H1 (cell line): ENCODE measurements around the gene ASXL1. TPM values are rescaled to one million over a fixed set of nuclear protein-coding genes. Genes with fewer than 3 reads are reported as not detected.

Source experiments
- CTCF ChIA-PET: fragments of 300-600 bp; sonication (Branson Sonifier 250); formaldehyde crosslinking; loops from one replicate; lab custom pipeline; 2021; ENCODE audit not compliant: partially characterized antibody; lab: Charles Lee
- POLR2A ChIA-PET: fragments of 300-600 bp; sonication (Branson Sonifier 250); formaldehyde crosslinking; loops from one replicate; lab custom pipeline; 2021; ENCODE audit warnings: inconsistent platforms; ENCODE audit not compliant: partially characterized antibody; lab: Charles Lee
- DNase-seq, 2 experiments: peaks; one replicate each; pipeline versions ENCODE4 v3.0.0 to v3.0.0-alpha.2; 2010 to 2022; ENCODE audit warnings: low spot score in 2 of 2, low read depth in 1 of 2, mixed read lengths in 1 of 2
- FAIRE-seq: peaks from 2 replicates; lab custom pipeline; 2011; peaks lifted over from hg19 to GRCh38; lab: Jason Lieb, UNC
- H2AFZ ChIP-seq: 2 replicates; pipeline ENCODE4 v1.8.1; 2012; ENCODE audit warnings: low read length, inconsistent platforms
- H2AK5ac ChIP-seq: 2 replicates; pipeline ENCODE4 v1.6.1; 2013; ENCODE audit warnings: low read depth, low read length
- H2BK120ac ChIP-seq: replicated peaks from 2 replicates; pipeline ENCODE3; 2013; ENCODE audit warnings: low read depth, low read length, inconsistent platforms
- H2BK12ac ChIP-seq: 2 replicates; pipeline ENCODE4 v1.6.1; 2013; ENCODE audit warnings: low read depth, low read length
- H2BK15ac ChIP-seq: 2 replicates; pipeline ENCODE4 v1.6.1; 2013; ENCODE audit warnings: low read length
- H2BK20ac ChIP-seq: 2 replicates; pipeline ENCODE4 v1.6.1; 2013; ENCODE audit warnings: low read length
- H2BK5ac ChIP-seq: 2 replicates; pipeline ENCODE4 v1.6.1; 2013; ENCODE audit warnings: low read depth, low read length
- H3K14ac ChIP-seq: 2 replicates; pipeline ENCODE4 v1.6.1; 2013; ENCODE audit warnings: inconsistent platforms; ENCODE audit not compliant: insufficient read length
- H3K18ac ChIP-seq: 2 replicates; pipeline ENCODE4 v1.6.1; 2013; ENCODE audit warnings: low read length; ENCODE audit errors: extremely low read depth
- H3K23ac ChIP-seq: 2 replicates; pipeline ENCODE4 v1.6.1; 2013; ENCODE audit warnings: inconsistent platforms; ENCODE audit not compliant: insufficient read length
- H3K23me2 ChIP-seq: 2 replicates; pipeline ENCODE4 v1.6.1; 2013; ENCODE audit warnings: low read depth, low read length
- H3K27ac ChIP-seq: 2 replicates; pipeline ENCODE4 v1.6.1; 2011; ENCODE audit warnings: low read depth, low read length, inconsistent platforms
- H3K27me3 ChIP-seq, 4 experiments: replicated peaks in 1 of 4; 1 replicate in 1 of 4; 2 replicates in 3 of 4; pipeline versions ENCODE4 v1.6.1 to v1.8.1; 2011 to 2013; ENCODE audit warnings: low read length in 3 of 4, mild to moderate bottlenecking in 3 of 4, inconsistent platforms in 2 of 4, mixed read lengths in 2 of 4, moderate library complexity in 1 of 4; ENCODE audit not compliant: control insufficient read depth in 3 of 4, insufficient read depth in 3 of 4; ENCODE audit errors: extremely low read depth in 1 of 4
- H3K36me3 ChIP-seq, 4 experiments: 2 replicates each; pipeline versions ENCODE4 v1.6.1 to v1.8.1; 2011 to 2013; ENCODE audit warnings: mild to moderate bottlenecking in 4 of 4, low read length in 3 of 4, moderate library complexity in 2 of 4, control low read depth in 1 of 4, inconsistent platforms in 1 of 4; ENCODE audit not compliant: insufficient read depth in 4 of 4, control insufficient read depth in 2 of 4
- H3K4ac ChIP-seq: replicated peaks from 2 replicates; pipeline ENCODE3; 2013; ENCODE audit warnings: low read length, low read depth, mixed read lengths, inconsistent platforms; ENCODE audit not compliant: insufficient read length
- H3K4me1 ChIP-seq, 4 experiments: replicated peaks in 1 of 4; 1 replicate in 1 of 4; 2 replicates in 3 of 4; pipeline versions ENCODE4 v1.6.1 to v1.8.1; 2011 to 2013; ENCODE audit warnings: low read length in 3 of 4, inconsistent platforms in 2 of 4, mixed read lengths in 1 of 4; ENCODE audit not compliant: insufficient read depth in 4 of 4, control insufficient read depth in 3 of 4
- H3K4me2 ChIP-seq, 2 experiments: 2 replicates each; pipeline versions ENCODE4 v1.6.1 to v1.8.1; 2011 to 2013; ENCODE audit warnings: low read depth in 2 of 2, low read length in 2 of 2, control low read depth in 1 of 2, inconsistent platforms in 1 of 2, mild to moderate bottlenecking in 1 of 2; ENCODE audit not compliant: insufficient read depth in 1 of 2
- H3K4me3 ChIP-seq, 4 experiments: fragments of 200-600, 300-600 bp in 1 of 4; sonication (generic), shearing (Covaris generic), sonication (Bioruptor Twin) in 1 of 4; 2 replicates each; pipeline versions ENCODE4 v1.5.1 to v1.8.1; 2011 to 2016; ENCODE audit warnings: low read length in 4 of 4, low read depth in 3 of 4, control low read depth in 2 of 4, inconsistent platforms in 2 of 4, mild to moderate bottlenecking in 2 of 4, mixed read lengths in 1 of 4, moderate library complexity in 1 of 4; ENCODE audit not compliant: insufficient read depth in 2 of 4; ENCODE audit errors: extremely low read depth in 1 of 4
- H3K56ac ChIP-seq: replicated peaks from 2 replicates; pipeline ENCODE3; 2013; ENCODE audit warnings: low read depth, mild to moderate bottlenecking, mixed read lengths, low read length, inconsistent platforms; ENCODE audit not compliant: insufficient read length
- H3K79me1 ChIP-seq: 2 replicates; pipeline ENCODE4 v1.6.1; 2013; ENCODE audit warnings: low read depth, low read length, control low read depth
- H3K79me2 ChIP-seq, 2 experiments: 2 replicates each; pipeline versions ENCODE4 v1.6.1 to v1.8.1; 2012 to 2013; ENCODE audit warnings: low read length in 2 of 2, mild to moderate bottlenecking in 2 of 2, inconsistent platforms in 1 of 2; ENCODE audit not compliant: insufficient read depth in 2 of 2, control insufficient read depth in 1 of 2
- H3K9ac ChIP-seq, 4 experiments: replicated peaks in 1 of 4; 1 replicate in 1 of 4; 2 replicates in 3 of 4; pipeline versions ENCODE4 v1.6.1 to v1.8.1; 2011 to 2013; ENCODE audit warnings: low read depth in 3 of 4, low read length in 3 of 4, control low read depth in 2 of 4, mild to moderate bottlenecking in 2 of 4, moderate library complexity in 2 of 4, inconsistent platforms in 1 of 4; ENCODE audit errors: extremely low read depth in 1 of 4
- H3K9me3 ChIP-seq, 2 experiments: 2 replicates each; pipeline versions ENCODE4 v1.6.1 to v1.8.1; 2012 to 2013; ENCODE audit warnings: mild to moderate bottlenecking in 2 of 2, moderate library complexity in 2 of 2, control low read depth in 1 of 2, inconsistent platforms in 1 of 2, low read depth in 1 of 2, low read length in 1 of 2, mixed read lengths in 1 of 2; ENCODE audit not compliant: insufficient read depth in 2 of 2
- H4K20me1 ChIP-seq, 2 experiments: replicated peaks in 1 of 2; 2 replicates each; pipeline versions ENCODE3 to v1.8.1; 2011 to 2013; ENCODE audit warnings: inconsistent platforms in 2 of 2, low read length in 2 of 2, mild to moderate bottlenecking in 1 of 2; ENCODE audit not compliant: insufficient read depth in 2 of 2, control insufficient read depth in 1 of 2
- H4K5ac ChIP-seq: 2 replicates; pipeline ENCODE4 v1.6.1; 2013; ENCODE audit warnings: low read length, low read depth, mixed read lengths, inconsistent platforms; ENCODE audit not compliant: insufficient read length
- H4K8ac ChIP-seq: 2 replicates; pipeline ENCODE4 v1.8.0; 2013; ENCODE audit warnings: mild to moderate bottlenecking, moderate library complexity, low read length, inconsistent platforms; ENCODE audit not compliant: insufficient read depth; ENCODE audit errors: extremely low read depth
- H4K91ac ChIP-seq: replicated peaks from 2 replicates; pipeline ENCODE3; 2013; ENCODE audit warnings: low read length, mixed read lengths, inconsistent platforms; ENCODE audit not compliant: insufficient read length
- BCL11A ChIP-seq, 2 experiments: IDR thresholded peaks; one replicate each; pipeline ENCODE4 v1.6.1; 2011; ENCODE audit warnings: low read depth in 2 of 2, low read length in 2 of 2, mild to moderate bottlenecking in 2 of 2
- CEBPB ChIP-seq: IDR thresholded peaks from 2 replicates; pipeline ENCODE4 v1.6.1; 2012; ENCODE audit warnings: low read depth, low read length
- EZH2 ChIP-seq: fragments of 200-600 bp; sonication (generic); IDR thresholded peaks from 2 replicates; pipeline ENCODE4 v1.7.1; 2012; ENCODE audit warnings: low read depth, mild to moderate bottlenecking, moderate library complexity, low read length, inconsistent platforms; ENCODE audit not compliant: severe bottlenecking
- TAF1 ChIP-seq: IDR thresholded peaks from 2 replicates; pipeline ENCODE4 v1.6.1; 2011; ENCODE audit warnings: mild to moderate bottlenecking, low read depth, low read length
- TEAD4 ChIP-seq: IDR thresholded peaks from 2 replicates; pipeline ENCODE4 v1.6.1; 2012; ENCODE audit warnings: low read depth, low read length, inconsistent platforms, mixed read lengths
- WGBS, 2 experiments: shearing (Covaris generic) in 1 of 2; methylation state at CpG; one replicate each; pipeline versions ENCODE4 v1.1.6 to v1.1.7; 2013 to 2015; ENCODE audit warnings: low lambda C conversion rate in 2 of 2, mixed read lengths in 2 of 2, inconsistent platforms in 1 of 2, low coverage in 1 of 2, missing lambda C conversion rate in 1 of 2; ENCODE audit not compliant: insufficient replicate concordance in 2 of 2, insufficient coverage in 1 of 2, insufficient read length in 1 of 2; ENCODE audit errors: extremely low coverage in 1 of 2, missing lambda C conversion rate in 1 of 2; 5-methylcytosine and 5-hydroxymethylcytosine counted together
- polyA plus RNA-seq, 7 experiments: library from polyadenylated mRNA; depleted of rRNA in 3 of 7; stranded (reverse) in 5 of 7; unstranded in 2 of 7; fragments of >200 nt in 5 of 7; fragments of 200-250 nt in 2 of 7; gene quantifications; 1 replicate in 5 of 7; 2 replicates in 1 of 7; 4 replicates in 1 of 7; pipeline versions ENCODE4 v1.2.1 to v1.2.3, GENCODE V29; 2011 to 2013; ENCODE audit warnings: missing spikeins in 2 of 7, mixed read lengths in 2 of 7
- total RNA-seq: library from RNA; stranded (reverse); fragmentation: NEBNext Ultra II Directional; extraction: Animal tissue kit (Norgen Biotek cat#: 25700); gene quantifications from 2 replicates; pipeline ENCODE4 v1.2.1, GENCODE V29; 2021
- TF ChIP-seq, protein P1 (sequence below): IDR thresholded peaks from 2 replicates; pipeline ENCODE4 v1.6.1; 2011; ENCODE audit warnings: low read depth, mild to moderate bottlenecking, low read length; ENCODE audit not compliant: insufficient read depth

The ASXL1 gene
- total and polyA plus RNA-seq, 2 of the 8 experiments (the other 6 are each of a cell fraction or from before 2014, with no cell fraction given): 10.6 to 26.5 TPM

DNA sequence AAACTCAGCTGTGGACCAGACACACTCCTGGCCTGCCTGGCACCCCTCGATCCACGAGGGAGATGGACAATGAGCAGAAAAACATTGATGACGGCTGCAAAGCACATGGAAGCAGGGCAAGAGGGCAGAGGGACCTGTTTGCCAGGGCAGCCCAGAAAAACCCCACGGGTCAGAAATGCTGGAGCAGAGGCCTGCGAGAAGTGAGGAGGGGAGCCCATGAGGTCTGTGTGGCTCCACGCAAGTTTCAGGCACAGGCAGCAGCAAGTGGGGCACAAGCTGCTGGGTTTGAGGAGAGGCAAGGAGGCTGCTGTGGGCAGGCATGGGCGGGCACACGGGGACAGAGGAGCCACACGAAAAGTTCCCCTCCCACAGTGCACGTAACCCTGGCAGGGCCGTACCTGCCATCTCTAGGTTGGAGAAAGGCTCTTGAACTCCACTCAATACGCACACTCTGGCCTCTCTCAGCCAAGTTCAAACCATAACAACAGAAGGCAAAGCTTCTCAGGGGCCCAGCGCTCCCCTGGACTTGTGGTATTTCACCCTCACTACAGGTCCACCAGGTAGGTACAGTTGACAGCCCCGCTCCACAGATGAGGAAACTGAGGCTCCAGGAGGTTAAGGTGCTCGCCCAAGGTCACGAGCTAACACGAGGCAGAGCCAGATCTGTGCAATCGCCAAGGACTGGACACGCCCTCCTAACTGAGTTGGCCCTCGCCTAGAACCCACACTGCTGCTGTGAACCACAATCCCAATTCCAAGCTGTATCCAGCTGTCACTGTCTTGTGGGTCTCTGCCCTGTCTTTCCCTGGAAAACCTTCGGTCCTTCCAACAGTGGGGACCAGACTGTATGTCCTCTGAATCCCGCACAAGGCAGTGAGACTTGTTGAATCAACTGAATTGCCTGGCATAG, 118.8 kb downstream of the ASXL1 start:
- H3K4me1 ChIP-seq: peaks cover 22 to 52% (median 44%) of the 10 kb centered on the region in 4 experiments

More for the DNA sequence above, 118.8 kb downstream of the ASXL1 start:
- whole genome bisulfite sequencing, 2 experiments: 86% methylated on average over 22 of the region's 22 CpGs; no CpG with 5 or more reads in 1 of the 2 experiments
- peak overlapping the region; percentile 60 to 66; a peak in 2 of 4 replicates for H3K4me2 ChIP-seq
- 0 out of 2 replicates have a peak overlapping the region, but pooled peaks have one; percentile 98 for H2BK12ac ChIP-seq
- H3K9ac ChIP-seq: no peak overlapping the region; a peak in 1 of 7 replicates
- H3K9me3 ChIP-seq: no peaks in the 10 kb centered on the region
- peaks cover 0 to 3% (median 0%) of the 10 kb centered on the region in 4 experiments; a peak in 1 of 8 replicates for H3K36me3 ChIP-seq
- H4K20me1 ChIP-seq: peaks cover 20 to 56% of the 10 kb centered on the region in 2 experiments
- no peak overlapping the region; the same call in 1 of the 2 replicates for H3K18ac ChIP-seq
- CTCF ChIA-PET: interaction anchor here (0.7 to 2.5 kb wide), 5 partner anchors 9 to 32 kb away, joined by 3 to 10 read pairs (median 6); no protein-coding TSS in a partner anchor
- H3K4ac ChIP-seq: peak overlapping the region; percentile 3
- no peak overlapping the region for H3K4me3 ChIP-seq
- no peak for FAIRE-seq
- H3K14ac ChIP-seq: no peak overlapping the region
- H2BK5ac ChIP-seq: no peak overlapping the region; the same call in 1 of the 2 replicates
- H2AK5ac ChIP-seq: no peak overlapping the region
- H3K27ac ChIP-seq: no peak overlapping the region
- TF ChIP-seq BCL11A (IDR thresholded peaks at IDR 0.05; ENCODE audit: low read depth in 2 of 2, low read length in 2 of 2): no peak
- no peak for TF ChIP-seq EZH2
- no peak for TF ChIP-seq TEAD4
- TF ChIP-seq, protein P1, sequence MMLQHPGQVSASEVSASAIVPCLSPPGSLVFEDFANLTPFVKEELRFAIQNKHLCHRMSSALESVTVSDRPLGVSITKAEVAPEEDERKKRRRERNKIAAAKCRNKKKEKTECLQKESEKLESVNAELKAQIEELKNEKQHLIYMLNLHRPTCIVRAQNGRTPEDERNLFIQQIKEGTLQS: no peak
- TF ChIP-seq TAF1: no peak
- TF ChIP-seq CEBPB: no peak
- H3K79me2 ChIP-seq: peaks cover 34 to 96% of the 10 kb centered on the region in 2 experiments
- H3K79me1 ChIP-seq: peaks cover 30% of the 10 kb centered on the region
- no peaks in the 10 kb centered on the region for H3K27me3 ChIP-seq
- H2AFZ ChIP-seq: no peak overlapping the region
- H3K56ac ChIP-seq: no peak overlapping the region
- H3K23me2 ChIP-seq: no peaks in the 10 kb centered on the region; the same call in 1 of the 2 replicates
- no peak overlapping the region for H4K91ac ChIP-seq
- DNase-seq: no peak
- no peak overlapping the region for H3K23ac ChIP-seq
- H4K8ac ChIP-seq: peak overlapping the region; percentile 40; the same call in 1 of the 2 replicates
- POLR2A ChIA-PET: interaction anchor here (1.0 to 1.9 kb wide), 6 partner anchors 9 to 31 kb away, joined by 3 to 7 read pairs (median 4); no protein-coding TSS in a partner anchor
- peak overlapping the region; percentile 5 for H2BK15ac ChIP-seq
- no peak overlapping the region; the same call in 1 of the 2 replicates for H2BK20ac ChIP-seq
- no peak overlapping the region for H2BK120ac ChIP-seq
- H4K5ac ChIP-seq: no peak overlapping the region
